Adrenal gland (tissue), 5 donors: ENCODE results near the gene MAD1L1.

Source experiments
- POLR2A ChIP-seq, 2 donors: fragments of 450-650 bp; IDR thresholded peaks; one replicate each; pipeline ENCODE4 v1.6.1; 2017; ENCODE audit warnings: antibody characterized with exemption in 2 of 2, mild to moderate bottlenecking in 2 of 2, moderate library complexity in 1 of 2
- TF ChIP-seq, protein P1 (sequence below), 6 experiments: fragments of 450-650 bp in 4 of 6; fragments of 200-600 bp in 2 of 6; sonication (generic) in 1 of 6; IDR thresholded peaks; 1 replicate in 5 of 6; 2 replicates in 1 of 6; pipeline versions ENCODE4 v1.5.1 to v1.8.0; 2016 to 2021; ENCODE audit warnings: antibody characterized with exemption in 6 of 6, mild to moderate bottlenecking in 2 of 6, moderate library complexity in 1 of 6
- donor health status: DM: no; HTN: no; CAD: no.

DNA sequence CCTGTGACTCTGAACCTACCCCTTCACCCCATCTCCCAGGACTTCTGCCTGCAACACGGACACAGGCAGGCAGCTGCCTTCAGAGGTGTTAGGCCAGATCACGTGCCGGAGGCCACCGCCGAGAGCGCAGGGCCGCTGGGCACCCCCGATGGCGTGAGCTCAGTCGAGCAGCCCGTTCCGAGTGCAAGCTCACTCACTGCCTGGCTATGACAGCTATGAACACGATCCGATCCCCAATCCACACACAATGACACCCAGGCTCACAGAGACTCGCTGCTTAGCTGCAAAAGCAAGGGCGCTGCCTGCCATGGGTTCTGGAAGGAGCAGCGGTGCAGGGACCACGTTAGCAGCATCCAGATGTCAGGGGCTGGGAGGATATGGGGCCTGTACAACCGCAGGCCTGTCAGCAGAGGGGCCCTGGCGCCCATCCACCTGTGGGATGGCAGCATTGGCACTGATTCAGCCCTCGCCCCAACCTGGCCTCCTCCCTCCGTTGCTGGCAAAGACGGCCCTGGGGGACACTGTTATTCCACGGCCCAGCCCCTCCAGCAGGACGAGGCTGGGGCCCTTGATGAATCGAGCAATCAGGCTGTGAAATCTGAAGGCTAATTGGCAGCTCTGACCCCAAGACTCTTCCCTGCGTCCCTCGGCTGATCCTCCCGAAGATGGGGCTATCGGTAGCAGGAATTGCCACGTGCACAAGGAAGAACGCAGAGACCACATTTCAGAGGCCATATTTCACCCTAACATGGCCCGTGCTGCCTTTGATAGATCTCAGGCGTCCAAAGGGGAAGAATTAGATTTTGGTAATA lies 332.6 kb downstream of the MAD1L1 start:
- TF ChIP-seq, protein P1, sequence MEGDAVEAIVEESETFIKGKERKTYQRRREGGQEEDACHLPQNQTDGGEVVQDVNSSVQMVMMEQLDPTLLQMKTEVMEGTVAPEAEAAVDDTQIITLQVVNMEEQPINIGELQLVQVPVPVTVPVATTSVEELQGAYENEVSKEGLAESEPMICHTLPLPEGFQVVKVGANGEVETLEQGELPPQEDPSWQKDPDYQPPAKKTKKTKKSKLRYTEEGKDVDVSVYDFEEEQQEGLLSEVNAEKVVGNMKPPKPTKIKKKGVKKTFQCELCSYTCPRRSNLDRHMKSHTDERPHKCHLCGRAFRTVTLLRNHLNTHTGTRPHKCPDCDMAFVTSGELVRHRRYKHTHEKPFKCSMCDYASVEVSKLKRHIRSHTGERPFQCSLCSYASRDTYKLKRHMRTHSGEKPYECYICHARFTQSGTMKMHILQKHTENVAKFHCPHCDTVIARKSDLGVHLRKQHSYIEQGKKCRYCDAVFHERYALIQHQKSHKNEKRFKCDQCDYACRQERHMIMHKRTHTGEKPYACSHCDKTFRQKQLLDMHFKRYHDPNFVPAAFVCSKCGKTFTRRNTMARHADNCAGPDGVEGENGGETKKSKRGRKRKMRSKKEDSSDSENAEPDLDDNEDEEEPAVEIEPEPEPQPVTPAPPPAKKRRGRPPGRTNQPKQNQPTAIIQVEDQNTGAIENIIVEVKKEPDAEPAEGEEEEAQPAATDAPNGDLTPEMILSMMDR (IDR thresholded peaks at IDR 0.05), result no peak
- TF ChIP-seq POLR2A (IDR thresholded peaks at IDR 0.05), result no peak
